GM06990 (cell line): ENCODE measurements around the gene CUX1.

ENCODE experiments used
- DNase-seq: peaks from one replicate; pipeline ENCODE4 v3.0.0-alpha.2; 2011; ENCODE audit not compliant: insufficient read length; ENCODE audit errors: extremely low read depth
- H3K27me3 ChIP-seq: replicated peaks from 2 replicates; pipeline ENCODE4 v1.6.0; 2011; ENCODE audit warnings: low read length; ENCODE audit not compliant: control insufficient read depth, insufficient read depth
- H3K36me3 ChIP-seq: 2 replicates; pipeline ENCODE4 v1.5.1; 2011; ENCODE audit warnings: low read length; ENCODE audit not compliant: control insufficient read depth, insufficient read depth
- H3K4me3 ChIP-seq: replicated peaks from 2 replicates; pipeline ENCODE4 v1.5.1; 2011; ENCODE audit warnings: low read depth, mild to moderate bottlenecking, control low read depth, low read length
- CTCF ChIP-seq: IDR thresholded peaks from 2 replicates; pipeline ENCODE4 v1.5.1; 2011; ENCODE audit warnings: low read length, control low read depth, mild to moderate bottlenecking, inconsistent platforms; ENCODE audit not compliant: insufficient read depth, poor library complexity, severe bottlenecking

CUX1 gene

GRCh38 chr7:102275123-102275703, 457.8 kb downstream of the CUX1 start:
- no peak for DNase-seq
- Histone ChIP-seq H3K36me3 (no peaks in the 10 kb centered on the region), H3K27me3 (no peaks in the 10 kb centered on the region), H3K4me3 (no peak overlapping the region)
- TF ChIP-seq CTCF, result no peak

- no peaks in the 10 kb centered on the region for H3K27me3 ChIP-seq
- no peak for TF ChIP-seq CTCF
- DNase-seq, result no peak
- no peaks in the 10 kb centered on the region for H3K36me3 ChIP-seq
- H3K4me3 ChIP-seq, result no peak overlapping the region
Observed at GRCh38 chr7:102277901-102278300, 460.5 kb downstream of the CUX1 start.

GRCh38 chr7:102279537-102280400, 462.3 kb downstream of the CUX1 start:
- Histone ChIP-seq H3K27me3 (no peaks in the 10 kb centered on the region), H3K4me3 (peak overlapping the region; percentile 6; the same call in 1 of the 2 replicates), H3K36me3 (no peaks in the 10 kb centered on the region)
- peak; percentile 93 for TF ChIP-seq CTCF
- DNase-seq, result peak; percentile 79

- Histone ChIP-seq H3K36me3 (no peaks in the 10 kb centered on the region), H3K4me3 (no peak overlapping the region), H3K27me3 (no peaks in the 10 kb centered on the region)
- no peak for DNase-seq
- TF ChIP-seq CTCF, result no peak
Observed at GRCh38 chr7:102280521-102280920, 463.1 kb downstream of the CUX1 start.

GRCh38 chr7:102281785-102282184, 464.4 kb downstream of the CUX1 start:
- Histone ChIP-seq H3K36me3 (no peaks in the 10 kb centered on the region), H3K4me3 (no peak overlapping the region), H3K27me3 (no peaks in the 10 kb centered on the region)
- no peak for TF ChIP-seq CTCF
- no peak for DNase-seq
